Naive thymus-derived CD8-positive, alpha-beta T cell (primary cell): Measurements from ENCODE around the gene SPOPL. TPM values are rescaled to one million over a fixed set of nuclear protein-coding genes. Genes with fewer than 3 reads are reported as not detected.
A peak's percentile ranks its signal among the peaks of the same experiment; 100 is the strongest.
"Not testable (repeated sequence)": the region's sequence is repeated elsewhere in the genome, so short reads cannot be mapped to it uniquely, and the experiment has no call there.

ENCODE experiments used
- ATAC-seq, 2 donors: fragments of 150-1000 bp; cut with Tn5 transposase in 1 of 2; sonication (Bioruptor Pico), chemical (Tn5 transposase) in 1 of 2; 1 replicate in 1 of 2; 2 replicates in 1 of 2; pipeline ENCODE4 v1.10.0; 2021; ENCODE audit warnings: mild to moderate bottlenecking in 2 of 2, moderate library complexity in 2 of 2
- POLR2A ChIA-PET: fragments of 350-600 bp; sonication (Branson Sonifier 250); formaldehyde crosslinking; loops from one replicate; lab custom pipeline; 2021; ENCODE audit warnings: antibody characterized with exemption; lab: Charles Lee
- DNase-seq, 10 donors: peaks; one replicate each; pipeline versions ENCODE4 v3.0.0 to v3.0.0-alpha.2; 2020 to 2022
- H3K27ac Mint-ChIP-seq, 10 donors: one replicate each; pipeline ENCODE4 v1.8.0; 2020 to 2022; ENCODE audit warnings: mild to moderate bottlenecking in 10 of 10, mixed read lengths in 10 of 10, moderate library complexity in 4 of 10, inconsistent platforms in 1 of 10
- H3K27me3 Mint-ChIP-seq, 5 donors: one replicate each; pipeline ENCODE4 v1.8.0; 2021 to 2022; ENCODE audit warnings: mixed read lengths in 5 of 5
- H3K36me3 Mint-ChIP-seq, 3 donors: one replicate each; pipeline ENCODE4 v1.8.0; 2020 to 2022; ENCODE audit warnings: mixed read lengths in 3 of 3, mild to moderate bottlenecking in 2 of 3, inconsistent platforms in 1 of 3
- H3K4me1 Mint-ChIP-seq, 4 donors: one replicate each; pipeline ENCODE4 v1.8.0; 2021 to 2022; ENCODE audit warnings: mixed read lengths in 4 of 4
- H3K4me3 Mint-ChIP-seq, 10 donors: one replicate each; pipeline ENCODE4 v1.8.0; 2020 to 2022; ENCODE audit warnings: mild to moderate bottlenecking in 10 of 10, mixed read lengths in 10 of 10, moderate library complexity in 6 of 10, inconsistent platforms in 1 of 10
- H3K9me3 Mint-ChIP-seq, 9 donors: one replicate each; pipeline ENCODE4 v1.8.0; 2020 to 2022; ENCODE audit warnings: mixed read lengths in 9 of 9, mild to moderate bottlenecking in 3 of 9, inconsistent platforms in 1 of 9, moderate library complexity in 1 of 9
- polyA plus RNA-seq, 3 donors: library from polyadenylated mRNA; unstranded; fragments of 300-500 nt; fragmentation: Illumina TruSeq; gene quantifications; one replicate each; pipeline ENCODE4 v1.2.3, GENCODE V29; 2021
- total RNA-seq, 8 experiments: library from RNA in 2 of 8; stranded (reverse) in 2 of 8; gene quantifications; one replicate each; pipeline ENCODE4 v1.2.3 and lab custom pipeline; 2021 to 2026

SPOPL gene
- total and polyA plus RNA-seq, 5 experiments from 2014 or later: 0.23 to 11.6 (median 0.66) TPM

DNA sequence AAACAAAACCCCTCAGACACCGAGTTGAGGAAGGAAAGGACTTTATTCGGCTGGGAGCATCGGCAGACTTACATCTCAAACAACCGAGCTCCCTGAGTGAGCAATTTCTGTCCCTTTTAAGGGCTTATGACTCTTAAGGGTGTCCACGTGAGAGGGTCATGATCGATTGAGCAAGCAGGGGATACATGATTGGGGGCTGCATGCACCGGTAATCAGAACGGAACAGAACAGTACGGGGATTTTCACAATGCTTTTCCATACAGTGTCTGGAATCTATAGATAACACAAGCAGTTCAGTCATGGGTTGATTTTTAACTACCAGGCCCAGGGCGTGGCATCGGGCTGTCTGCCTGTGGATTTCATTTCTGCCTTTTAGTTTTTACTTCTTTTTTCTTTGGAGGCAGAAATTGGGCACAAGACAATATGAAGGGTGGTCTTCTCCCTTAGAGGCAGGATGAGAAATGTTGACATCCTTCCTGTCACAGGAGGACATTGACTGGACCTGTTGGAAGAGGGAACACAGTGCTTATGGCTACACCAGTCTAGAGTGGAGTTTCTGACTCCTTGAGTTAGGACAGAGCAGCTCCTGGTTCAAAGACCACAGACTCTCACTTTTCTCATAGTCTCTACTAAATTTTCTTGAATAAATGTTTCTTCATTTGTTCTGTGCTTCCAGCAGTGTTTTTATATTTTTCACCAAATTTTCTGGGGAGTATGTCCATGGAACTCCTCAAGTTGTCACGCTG lies 35.8 kb downstream of the SPOPL start:
- Mint-ChIP-seq H3K36me3 (peaks cover 36 to 50% (median 40%) of the 10 kb centered on the region in 3 donors), H3K27me3 (no peaks in the 10 kb centered on the region), H3K27ac (no peak overlapping the region), H3K4me3 (no peak overlapping the region), H3K9me3 (peaks cover 10 to 46% (median 18%) of the 10 kb centered on the region in 9 donors), H3K4me1 (peaks cover 8 to 47% (median 11%) of the 10 kb centered on the region in 4 donors)
- ATAC-seq: no peak
- POLR2A ChIA-PET: no interaction called here
- no peak for DNase-seq

DNA sequence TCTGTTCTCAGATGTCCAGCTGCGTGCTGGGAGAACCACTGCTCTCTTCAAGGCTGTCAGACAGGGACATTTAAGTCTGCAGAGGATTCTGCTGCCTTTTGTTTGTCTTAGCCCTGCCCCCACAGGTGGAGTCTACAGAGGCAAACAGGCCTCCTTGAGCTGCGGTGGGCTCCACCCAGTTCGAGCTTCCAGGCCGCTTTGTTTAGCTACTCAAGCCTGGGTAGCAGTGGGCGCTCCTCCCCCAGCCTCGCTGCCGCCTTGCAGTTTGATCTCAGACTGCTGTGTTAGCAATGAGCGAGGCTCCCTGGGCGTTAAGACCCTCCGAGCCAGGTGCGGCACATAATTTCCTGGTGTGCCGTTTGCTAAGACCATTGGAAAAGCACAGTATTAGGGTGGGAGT lies 42.6 kb downstream of the SPOPL start:
- H3K27ac Mint-ChIP-seq, POLR2A ChIA-PET, DNase-seq, ATAC-seq, H3K4me3 Mint-ChIP-seq, H3K27me3 Mint-ChIP-seq: not testable (repeated sequence)
- peaks cover 0 to 31% (median 9%) of the 10 kb centered on the region in 9 donors for H3K9me3 Mint-ChIP-seq
- H3K4me1 Mint-ChIP-seq: peaks cover 17 to 35% (median 27%) of the 10 kb centered on the region in 4 donors
- H3K36me3 Mint-ChIP-seq: peaks cover 13 to 28% (median 19%) of the 10 kb centered on the region in 3 donors

DNA sequence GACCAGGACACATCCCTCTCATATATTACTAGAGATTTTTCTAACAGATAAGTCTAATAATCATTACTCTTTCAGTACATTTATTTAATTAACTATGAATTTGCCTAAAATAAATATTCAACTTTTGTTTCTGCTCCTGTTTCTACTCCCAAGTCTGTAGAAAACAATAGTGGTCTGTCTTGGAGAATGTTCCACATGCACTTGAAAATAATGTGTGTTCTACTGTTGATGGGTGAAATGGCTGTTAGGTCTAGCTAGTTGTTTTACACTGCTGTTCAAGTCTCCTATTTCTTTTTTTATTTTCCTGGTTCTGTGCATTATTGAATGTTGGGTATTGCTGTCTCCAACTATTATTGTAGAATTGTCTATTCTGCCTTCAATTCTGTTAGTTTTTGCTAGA lies 47.2 kb downstream of the SPOPL start:
- H3K9me3 Mint-ChIP-seq: peaks cover 0 to 5% (median 0%) of the 10 kb centered on the region in 9 donors
- POLR2A ChIA-PET: no interaction called here
- H3K36me3 Mint-ChIP-seq: peaks cover 17 to 41% (median 36%) of the 10 kb centered on the region in 3 donors
- no peak for ATAC-seq
- DNase-seq: no peak
- no peaks in the 10 kb centered on the region for H3K27me3 Mint-ChIP-seq
- H3K4me3 Mint-ChIP-seq: no peak overlapping the region
- no peak overlapping the region for H3K27ac Mint-ChIP-seq
- H3K4me1 Mint-ChIP-seq: peaks cover 9 to 24% (median 15%) of the 10 kb centered on the region in 4 donors

DNA sequence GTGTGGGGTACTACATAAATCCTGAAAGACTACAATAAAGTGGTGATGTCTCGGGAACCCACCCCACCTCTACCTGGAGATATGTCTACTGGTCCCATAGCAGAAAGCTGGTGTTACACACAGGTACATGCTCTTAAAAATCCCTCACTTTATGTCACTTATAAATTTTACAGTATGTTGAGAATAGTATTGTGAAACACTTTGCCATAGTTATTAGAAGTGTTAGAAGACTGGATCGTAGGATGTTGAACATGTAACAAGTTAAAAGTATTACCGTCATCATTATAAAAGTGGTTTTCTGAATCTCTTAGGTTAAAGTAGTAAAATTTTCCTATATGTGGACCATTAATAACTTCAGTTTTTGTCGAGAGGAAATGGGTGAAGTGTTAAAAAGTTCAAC lies 48.6 kb downstream of the SPOPL start:
- POLR2A ChIA-PET: no interaction called here
- no peaks in the 10 kb centered on the region for H3K9me3 Mint-ChIP-seq
- H3K36me3 Mint-ChIP-seq: peaks cover 17 to 49% (median 41%) of the 10 kb centered on the region in 3 donors
- no peaks in the 10 kb centered on the region for H3K27me3 Mint-ChIP-seq
- DNase-seq: no peak
- ATAC-seq: no peak
- H3K27ac Mint-ChIP-seq: no peak overlapping the region
- H3K4me3 Mint-ChIP-seq: no peak overlapping the region
- H3K4me1 Mint-ChIP-seq: peaks cover 7 to 16% (median 9%) of the 10 kb centered on the region in 4 donors

DNA sequence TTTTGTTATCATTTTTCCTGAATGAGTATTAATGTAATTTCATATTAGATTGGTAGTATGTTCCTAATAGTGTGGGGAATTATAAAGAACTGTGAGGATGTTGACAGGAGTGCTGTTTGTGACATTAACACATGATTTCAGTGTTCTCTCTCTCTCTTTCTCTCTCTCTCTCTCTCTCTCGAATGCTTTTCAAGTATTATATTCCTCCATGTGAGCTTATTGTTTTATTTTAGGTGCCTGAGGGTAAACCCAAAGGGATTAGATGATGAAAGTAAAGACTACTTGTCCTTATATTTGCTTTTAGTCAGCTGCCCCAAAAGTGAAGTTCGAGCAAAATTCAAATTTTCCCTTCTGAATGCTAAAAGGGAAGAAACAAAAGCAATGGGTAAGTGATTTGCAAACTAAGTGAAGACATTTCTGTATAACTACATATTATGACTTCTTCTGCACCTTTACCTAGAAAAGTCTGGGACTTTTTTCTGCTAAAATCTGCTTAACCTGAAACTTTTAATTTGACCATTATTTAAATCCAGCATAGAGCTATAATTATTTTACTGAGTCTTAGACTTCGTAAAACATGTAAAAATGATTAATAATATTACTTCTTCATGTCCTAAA lies 49.2 kb downstream of the SPOPL start:
- no peak for DNase-seq
- POLR2A ChIA-PET: no interaction called here
- ATAC-seq: no peak
- Mint-ChIP-seq H3K4me1 (peaks cover 7 to 15% (median 9%) of the 10 kb centered on the region in 4 donors), H3K27me3 (no peaks in the 10 kb centered on the region), H3K4me3 (no peak overlapping the region), H3K27ac (peak overlapping the region in 1 of 10 donors; percentile 52), H3K36me3 (peaks cover 17 to 53% (median 46%) of the 10 kb centered on the region in 3 donors), H3K9me3 (no peaks in the 10 kb centered on the region)

DNA sequence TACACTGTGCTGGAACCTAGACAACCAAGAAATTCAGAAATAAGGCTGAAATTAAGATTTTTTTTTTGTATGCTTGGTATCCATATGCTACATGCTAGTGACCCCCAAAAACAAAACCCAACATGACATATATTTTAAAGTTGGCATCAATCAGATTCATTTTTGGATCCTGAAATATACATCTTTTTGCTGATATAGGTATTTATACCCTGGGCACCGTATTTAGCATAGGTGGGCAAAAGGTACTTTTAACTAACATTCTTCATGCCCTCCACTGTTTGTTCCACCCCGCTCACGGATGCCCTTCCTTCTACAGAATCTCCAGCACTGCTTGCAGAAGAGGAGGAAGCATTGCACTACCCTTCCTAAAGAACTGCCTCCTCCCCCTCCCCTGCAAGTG lies 52.6 kb downstream of the SPOPL start:
- Mint-ChIP-seq H3K4me1 (peaks cover 0 to 4% (median under 1%) of the 10 kb centered on the region in 4 donors), H3K36me3 (peaks cover 17 to 64% (median 54%) of the 10 kb centered on the region in 3 donors), H3K4me3 (no peak overlapping the region), H3K27ac (no peak overlapping the region), H3K27me3 (no peaks in the 10 kb centered on the region), H3K9me3 (no peaks in the 10 kb centered on the region)
- DNase-seq: no peak
- POLR2A ChIA-PET: no interaction called here
- ATAC-seq: no peak

DNA sequence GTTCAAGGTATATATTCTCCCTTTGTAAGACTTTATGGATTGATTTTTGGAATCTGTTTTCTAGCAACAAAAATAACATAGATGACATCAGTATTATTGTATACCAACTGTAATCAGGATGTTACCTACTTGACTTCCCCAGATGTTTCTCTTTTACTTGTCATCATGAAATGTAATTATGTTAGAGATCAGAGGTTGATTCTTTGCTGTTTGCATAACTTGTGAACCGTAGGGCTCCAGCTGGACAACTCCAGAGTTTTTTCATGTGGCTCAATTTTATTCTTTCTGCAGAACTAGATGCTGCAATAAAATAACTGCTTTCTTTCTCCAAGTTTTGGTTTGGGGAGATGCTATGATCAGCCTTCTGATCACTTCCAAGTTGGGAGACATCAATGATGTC lies 58.1 kb downstream of the SPOPL start:
- H3K27me3 Mint-ChIP-seq: no peaks in the 10 kb centered on the region
- H3K4me1 Mint-ChIP-seq: no peaks in the 10 kb centered on the region
- DNase-seq (no peak), ATAC-seq (no peak)
- H3K36me3 Mint-ChIP-seq: peaks cover 6 to 63% (median 58%) of the 10 kb centered on the region in 3 donors
- POLR2A ChIA-PET: no interaction called here
- no peak overlapping the region for H3K4me3 Mint-ChIP-seq
- no peak overlapping the region for H3K27ac Mint-ChIP-seq
- H3K9me3 Mint-ChIP-seq: no peaks in the 10 kb centered on the region

DNA sequence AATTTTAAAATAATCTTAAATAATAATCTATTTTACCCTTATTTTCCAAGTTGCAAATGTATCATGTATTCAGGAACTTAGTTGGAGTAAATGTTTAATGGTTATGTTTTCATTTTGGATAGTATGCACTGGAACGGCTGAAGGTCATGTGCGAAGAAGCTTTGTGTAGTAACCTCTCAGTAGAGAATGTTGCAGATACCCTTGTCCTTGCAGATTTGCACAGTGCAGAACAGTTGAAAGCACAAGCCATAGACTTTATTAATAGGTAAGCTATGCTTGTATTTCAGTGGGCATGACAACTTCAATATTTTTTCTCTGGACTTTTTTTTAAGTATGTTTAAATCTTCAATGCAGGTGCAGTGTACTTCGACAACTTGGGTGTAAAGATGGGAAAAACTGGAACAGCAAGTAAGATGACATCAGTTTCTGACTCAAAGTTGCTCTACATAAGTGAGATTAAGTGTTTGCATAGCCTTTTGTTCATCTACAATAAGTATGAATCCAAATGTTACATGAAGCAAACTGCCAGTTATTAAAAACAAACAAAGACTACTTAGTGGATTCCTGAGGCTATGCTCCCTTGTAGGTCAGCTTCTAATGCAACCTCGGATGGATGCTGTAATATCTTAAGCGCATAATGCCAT lies 63.1 kb downstream of the SPOPL start:
- H3K9me3 Mint-ChIP-seq: no peaks in the 10 kb centered on the region
- H3K27me3 Mint-ChIP-seq: no peaks in the 10 kb centered on the region
- H3K4me1 Mint-ChIP-seq: no peaks in the 10 kb centered on the region
- H3K27ac Mint-ChIP-seq: no peak overlapping the region
- DNase-seq (no peak), ATAC-seq (no peak)
- H3K4me3 Mint-ChIP-seq: no peak overlapping the region
- peaks cover 8 to 54% (median 50%) of the 10 kb centered on the region in 3 donors for H3K36me3 Mint-ChIP-seq
- POLR2A ChIA-PET: no interaction called here

DNA sequence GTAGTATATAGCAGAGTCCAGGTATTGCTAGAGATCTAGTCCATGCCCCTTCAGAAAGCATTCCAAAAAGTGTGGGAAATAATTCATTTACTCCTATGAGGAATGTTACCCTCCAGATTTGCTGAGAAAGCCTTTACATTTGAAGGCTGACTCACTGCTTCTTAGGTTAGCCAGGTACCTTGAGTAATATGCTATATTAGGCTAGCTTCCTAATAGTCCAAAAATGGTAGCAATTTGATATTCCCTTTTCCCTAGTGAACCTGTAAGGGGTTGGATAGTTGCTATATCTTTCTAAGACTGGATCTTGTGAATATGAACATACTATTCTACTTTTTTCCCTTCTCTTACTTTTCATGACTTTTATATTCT lies 63.6 kb downstream of the SPOPL start:
- peaks cover 8 to 54% (median 45%) of the 10 kb centered on the region in 3 donors for H3K36me3 Mint-ChIP-seq
- H3K4me1 Mint-ChIP-seq: no peaks in the 10 kb centered on the region
- no peaks in the 10 kb centered on the region for H3K27me3 Mint-ChIP-seq

DNA sequence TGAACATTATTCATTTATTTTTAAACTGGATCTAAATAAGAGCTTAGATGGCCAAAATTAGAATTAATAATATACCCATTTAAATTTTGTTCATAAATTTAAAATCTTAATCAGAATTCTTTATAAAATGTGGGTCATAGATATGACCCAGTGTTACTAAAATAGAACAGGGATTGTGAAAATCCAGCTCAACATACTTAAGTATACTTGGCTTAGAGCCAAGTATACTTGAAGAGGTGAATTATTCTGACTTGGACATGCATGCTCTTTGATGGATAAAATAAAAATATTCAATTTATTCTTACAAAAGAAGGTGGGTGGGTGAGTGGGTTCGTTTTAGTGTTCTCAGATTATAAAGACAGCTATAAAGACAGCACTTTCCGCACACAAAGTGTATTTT lies 70.7 kb downstream of the SPOPL start:
- H3K4me1 Mint-ChIP-seq: no peaks in the 10 kb centered on the region
- no peaks in the 10 kb centered on the region for H3K27me3 Mint-ChIP-seq
- no peak overlapping the region for H3K27ac Mint-ChIP-seq
- ATAC-seq (no peak), DNase-seq (no peak)
- H3K4me3 Mint-ChIP-seq: no peak overlapping the region
- POLR2A ChIA-PET: no interaction called here
- peaks cover 0 to 15% (median 4%) of the 10 kb centered on the region in 9 donors for H3K9me3 Mint-ChIP-seq
- H3K36me3 Mint-ChIP-seq: peaks cover 20 to 59% (median 39%) of the 10 kb centered on the region in 3 donors

More for the DNA sequence above, 63.6 kb downstream of the SPOPL start:
- Mint-ChIP-seq H3K4me3 (no peak overlapping the region), H3K9me3 (no peaks in the 10 kb centered on the region), H3K27ac (no peak overlapping the region)
- POLR2A ChIA-PET: no interaction called here
- ATAC-seq (no peak), DNase-seq (no peak)

DNA sequence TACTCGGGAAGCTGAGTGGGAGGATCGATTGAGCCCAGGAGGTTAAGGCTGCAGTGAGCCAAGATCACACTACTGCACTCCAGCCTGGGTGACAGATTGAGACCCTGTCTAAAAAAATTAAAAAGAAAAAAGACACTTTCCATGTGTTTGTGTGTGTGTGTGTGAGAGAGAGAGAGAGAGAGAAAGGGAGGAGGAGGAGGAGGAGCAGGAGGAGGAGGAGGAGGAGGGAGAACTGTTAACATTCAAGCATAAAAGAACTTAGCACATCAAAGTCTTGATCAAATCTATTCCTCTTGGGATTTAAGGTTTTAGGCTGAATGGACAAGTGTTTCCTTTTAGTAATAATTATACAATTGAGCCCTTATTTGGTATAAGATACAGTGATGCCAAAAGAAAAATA lies 75.5 kb downstream of the SPOPL start:
- POLR2A ChIA-PET: no interaction called here

DNA sequence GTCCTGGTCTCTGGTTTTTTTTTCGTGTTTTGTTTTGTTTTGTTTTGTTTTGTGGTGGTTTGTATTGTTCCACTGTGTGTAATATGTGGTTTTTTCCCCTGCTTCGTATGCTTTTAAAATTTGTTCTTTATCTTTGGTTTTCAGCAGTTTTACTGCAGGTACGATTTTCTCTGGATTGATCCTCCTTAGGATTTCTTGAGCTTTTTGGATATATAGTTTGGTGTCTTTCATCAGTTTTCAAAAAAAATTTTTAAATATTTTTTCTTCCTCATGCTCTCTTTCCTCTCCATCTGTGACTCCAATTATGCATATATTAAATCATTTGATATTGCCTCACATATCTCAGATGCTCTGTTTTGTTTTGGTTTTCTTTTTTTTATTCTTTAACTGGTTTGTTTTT lies 78.0 kb downstream of the SPOPL start:
- DNase-seq: no peak
- peaks cover 6 to 28% (median 16%) of the 10 kb centered on the region in 9 donors for H3K9me3 Mint-ChIP-seq

More for the DNA sequence above, 75.5 kb downstream of the SPOPL start:
- Mint-ChIP-seq H3K36me3 (peaks cover 45 to 68% (median 64%) of the 10 kb centered on the region in 3 donors), H3K4me1 (no peaks in the 10 kb centered on the region), H3K27ac (peak overlapping the region in 1 of 10 donors; percentile 25), H3K27me3 (no peaks in the 10 kb centered on the region), H3K9me3 (peaks cover 6 to 29% (median 18%) of the 10 kb centered on the region in 9 donors), H3K4me3 (no peak overlapping the region)
- no peak for ATAC-seq
- DNase-seq: no peak

DNA sequence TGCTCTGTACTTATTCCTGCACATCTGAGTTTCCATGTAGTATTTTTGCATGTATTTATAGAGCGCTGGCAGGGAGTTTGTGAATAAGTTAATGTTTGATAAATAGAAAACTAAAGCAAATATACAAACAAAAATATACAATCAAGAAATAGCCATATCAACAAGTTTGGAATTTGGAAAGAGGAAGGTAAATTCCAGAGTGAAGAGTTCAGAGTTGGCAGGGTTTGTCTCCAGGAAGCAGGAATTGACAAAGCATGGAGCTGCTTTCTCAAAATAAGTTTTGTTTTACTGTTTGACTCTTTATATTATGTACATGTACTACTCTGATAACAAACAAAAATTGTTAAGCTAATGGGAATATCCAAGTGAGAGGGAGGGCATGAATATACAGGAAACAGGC lies 80.3 kb downstream of the SPOPL start:
- Mint-ChIP-seq H3K9me3 (peaks cover 6 to 22% (median 12%) of the 10 kb centered on the region in 9 donors), H3K4me1 (peaks cover 0 to 2% (median 0%) of the 10 kb centered on the region in 4 donors), H3K27me3 (no peaks in the 10 kb centered on the region), H3K4me3 (no peak overlapping the region), H3K27ac (no peak overlapping the region), H3K36me3 (peaks cover 29 to 49% (median 34%) of the 10 kb centered on the region in 3 donors)
- no peak for ATAC-seq
- no peak for DNase-seq
- POLR2A ChIA-PET: no interaction called here

More for the DNA sequence above, 78.0 kb downstream of the SPOPL start:
- POLR2A ChIA-PET: no interaction called here
- Mint-ChIP-seq H3K4me3 (no peak overlapping the region), H3K4me1 (peaks cover 0 to 1% (median 0%) of the 10 kb centered on the region in 4 donors), H3K36me3 (peaks cover 35 to 67% (median 49%) of the 10 kb centered on the region in 3 donors), H3K27ac (no peak overlapping the region), H3K27me3 (no peaks in the 10 kb centered on the region)
- no peak for ATAC-seq
